Liver (tissue), 9 donors: ENCODE measurements around the gene SHC4. TPM values are rescaled to one million over a fixed set of nuclear protein-coding genes. Genes with fewer than 3 reads are reported as not detected.

Experiments
- DNase-seq: peaks from one replicate; pipeline ENCODE4 v3.0.0-alpha.2; 2017; ENCODE audit warnings: low spot score
- H3K27ac ChIP-seq, 2 donors: one replicate each; pipeline ENCODE4 v1.7.0; 2013; ENCODE audit warnings: inconsistent platforms in 2 of 2, low read length in 2 of 2, control low read depth in 1 of 2, low read depth in 1 of 2, mild to moderate bottlenecking in 1 of 2
- H3K27me3 ChIP-seq, 4 donors: one replicate each; pipeline versions ENCODE4 v1.6.1 to v1.7.0; 2013; ENCODE audit warnings: low read length in 3 of 4, inconsistent platforms in 1 of 4, mild to moderate bottlenecking in 1 of 4, moderate library complexity in 1 of 4; ENCODE audit not compliant: control insufficient read depth in 4 of 4, insufficient read depth in 4 of 4
- H3K36me3 ChIP-seq, 4 donors: one replicate each; pipeline versions ENCODE4 v1.6.1 to v1.7.0; 2013; ENCODE audit warnings: low read length in 3 of 4, mild to moderate bottlenecking in 3 of 4, low read depth in 1 of 4, moderate library complexity in 1 of 4; ENCODE audit not compliant: control insufficient read depth in 4 of 4, insufficient read depth in 3 of 4
- H3K4me1 ChIP-seq, 4 donors: one replicate each; pipeline versions ENCODE4 v1.6.1 to v1.7.0; 2013; ENCODE audit warnings: low read length in 3 of 4, mild to moderate bottlenecking in 3 of 4, moderate library complexity in 1 of 4; ENCODE audit not compliant: control insufficient read depth in 4 of 4, insufficient read depth in 4 of 4
- H3K4me3 ChIP-seq, 3 donors: one replicate each; pipeline versions ENCODE4 v1.6.1 to v1.7.0; 2013; ENCODE audit warnings: low read length in 3 of 3, control low read depth in 1 of 3, low read depth in 1 of 3, mild to moderate bottlenecking in 1 of 3
- H3K9ac ChIP-seq, 2 donors: one replicate each; pipeline ENCODE4 v1.7.0; 2013; ENCODE audit warnings: low read length in 2 of 2, mild to moderate bottlenecking in 2 of 2, moderate library complexity in 2 of 2, control low read depth in 1 of 2, low read depth in 1 of 2
- H3K9me3 ChIP-seq, 4 donors: one replicate each; pipeline versions ENCODE4 v1.6.1 to v1.7.0; 2013; ENCODE audit warnings: low read length in 3 of 4; ENCODE audit not compliant: control insufficient read depth in 4 of 4
- ATF3 ChIP-seq: IDR thresholded peaks from 2 replicates; pipeline ENCODE4 v1.6.1; 2016; ENCODE audit warnings: antibody characterized with exemption
- CTCF ChIP-seq: fragments of 150-350 bp; IDR thresholded peaks from 2 replicates; pipeline ENCODE4 v1.5.1; 2017; ENCODE audit warnings: improper control_type of control experiment, low read depth, low read length; ENCODE audit not compliant: missing input control
- EGR1 ChIP-seq, 2 donors: IDR thresholded peaks; 2 replicates each; pipeline ENCODE4 v1.6.1; 2016 to 2018; ENCODE audit warnings: antibody characterized with exemption in 2 of 2, low read depth in 2 of 2
- FOXA1 ChIP-seq: IDR thresholded peaks from 2 replicates; pipeline ENCODE4 v1.6.1; 2016; ENCODE audit warnings: antibody characterized with exemption
- FOXA2 ChIP-seq: IDR thresholded peaks from 2 replicates; pipeline ENCODE4 v1.6.1; 2016; ENCODE audit warnings: antibody characterized with exemption
- GABPA ChIP-seq, 2 donors: IDR thresholded peaks in 1 of 2; conservative IDR thresholded peaks in 1 of 2; 2 replicates each; pipeline ENCODE4 v1.6.1; 2016; ENCODE audit warnings: antibody characterized with exemption in 2 of 2, mild to moderate bottlenecking in 1 of 2, moderate library complexity in 1 of 2
- HNF4A ChIP-seq, 2 donors: conservative IDR thresholded peaks; 2 replicates each; pipeline ENCODE4 v1.6.1; 2016; ENCODE audit warnings: antibody characterized with exemption in 2 of 2, mild to moderate bottlenecking in 2 of 2
- HNF4G ChIP-seq: IDR thresholded peaks from 2 replicates; pipeline ENCODE4 v1.6.1; 2016; ENCODE audit warnings: antibody characterized with exemption
- JUND ChIP-seq, 2 donors: IDR thresholded peaks; 2 replicates each; pipeline ENCODE4 v1.6.1; 2016; ENCODE audit warnings: antibody characterized with exemption in 2 of 2
- MAX ChIP-seq: IDR thresholded peaks from 2 replicates; pipeline ENCODE4 v1.6.1; 2016; ENCODE audit warnings: antibody characterized with exemption
- NR2F2 ChIP-seq: IDR thresholded peaks from 2 replicates; pipeline ENCODE4 v1.6.1; 2016; ENCODE audit warnings: antibody characterized with exemption
- RAD21 ChIP-seq, 2 donors: IDR thresholded peaks; 2 replicates each; pipeline ENCODE4 v1.6.1; 2016; ENCODE audit warnings: antibody characterized with exemption in 2 of 2, mild to moderate bottlenecking in 2 of 2
- REST ChIP-seq: IDR thresholded peaks from 2 replicates; pipeline ENCODE4 v1.6.1; 2016; ENCODE audit warnings: antibody characterized with exemption, mild to moderate bottlenecking
- RXRA ChIP-seq, 2 donors: IDR thresholded peaks; 2 replicates each; pipeline ENCODE4 v1.6.1; 2017 to 2018; ENCODE audit warnings: antibody characterized with exemption in 2 of 2, mild to moderate bottlenecking in 1 of 2
- SP1 ChIP-seq: IDR thresholded peaks from 2 replicates; pipeline ENCODE4 v1.6.1; 2018; ENCODE audit warnings: antibody characterized with exemption, mild to moderate bottlenecking
- TAF1 ChIP-seq: conservative IDR thresholded peaks from 2 replicates; pipeline ENCODE4 v1.6.1; 2016; ENCODE audit warnings: antibody characterized with exemption, mild to moderate bottlenecking
- YY1 ChIP-seq: IDR thresholded peaks from 2 replicates; pipeline ENCODE4 v1.6.1; 2016; ENCODE audit warnings: antibody characterized with exemption, mild to moderate bottlenecking
- ZBTB33 ChIP-seq: IDR thresholded peaks from 2 replicates; pipeline ENCODE4 v1.6.1; 2016; ENCODE audit warnings: antibody characterized with exemption
- WGBS: extraction: QIAGEN DNeasy Blood & Tissue Kit; methylation state at CpG from one replicate; pipeline ENCODE4 v1.1.7; 2013; 5-methylcytosine and 5-hydroxymethylcytosine counted together
- polyA plus RNA-seq, 2 donors: library from polyadenylated mRNA; stranded (reverse) in 1 of 2; unstranded in 1 of 2; fragments of 200-250 nt in 1 of 2; fragments of >200 nt in 1 of 2; fragmentation: Nextera tagmentation in 1 of 2; extraction: Ambion mirVana in 1 of 2; gene quantifications; one replicate each; pipeline versions ENCODE4 v1.2.1 to v1.2.3, GENCODE V29; 2013 to 2015
- total RNA-seq, 2 donors: library from RNA; depleted of rRNA; stranded (reverse); fragments of >200 nt; gene quantifications; one replicate each; pipeline ENCODE4 v1.2.3, GENCODE V29; 2014
- donor health status: healthy.
- donor health status: healthy.
- donor health status: healthy.
- donor health status: healthy.
- donor health status: healthy.

SHC4 gene
- total and polyA plus RNA-seq, 4 donors, result under 0.01 to 0.19 (median 0.05) TPM

- Histone ChIP-seq H3K27me3 (no peaks in the 10 kb centered on the region), H3K9me3 (no peaks in the 10 kb centered on the region), H3K4me3 (no peak overlapping the region), H3K27ac (no peak overlapping the region), H3K9ac (no peak overlapping the region), H3K36me3 (no peaks in the 10 kb centered on the region), H3K4me1 (no peaks in the 10 kb centered on the region)
- TF ChIP-seq REST (no peak), EGR1 (IDR thresholded peaks at IDR 0.05; ENCODE audit: low read depth in 2 of 2) (no peak), TAF1 (no peak), NR2F2 (no peak), RAD21 (IDR thresholded peaks at IDR 0.05) (no peak), FOXA2 (no peak), GABPA (IDR thresholded peaks at IDR 0.05 in 1 of 2, conservative IDR thresholded peaks at IDR 0.05 in 1 of 2) (no peak), HNF4G (no peak), JUND (IDR thresholded peaks at IDR 0.05) (no peak), YY1 (no peak), FOXA1 (no peak), ZBTB33 (no peak), HNF4A (conservative IDR thresholded peaks at IDR 0.05) (no peak), SP1 (no peak), ATF3 (no peak), CTCF (no peak), MAX (no peak), RXRA (IDR thresholded peaks at IDR 0.05) (no peak)
- 41% methylated on average over 5 of the region's 5 CpGs for WGBS
- DNase-seq, result no peak
These were observed 17.5 kb downstream of the SHC4 start for GRCh38 chr15:48946074-48946839.
